Measurements from ENCODE around the gene ACTR6.

The ACTR6 gene

DNA sequence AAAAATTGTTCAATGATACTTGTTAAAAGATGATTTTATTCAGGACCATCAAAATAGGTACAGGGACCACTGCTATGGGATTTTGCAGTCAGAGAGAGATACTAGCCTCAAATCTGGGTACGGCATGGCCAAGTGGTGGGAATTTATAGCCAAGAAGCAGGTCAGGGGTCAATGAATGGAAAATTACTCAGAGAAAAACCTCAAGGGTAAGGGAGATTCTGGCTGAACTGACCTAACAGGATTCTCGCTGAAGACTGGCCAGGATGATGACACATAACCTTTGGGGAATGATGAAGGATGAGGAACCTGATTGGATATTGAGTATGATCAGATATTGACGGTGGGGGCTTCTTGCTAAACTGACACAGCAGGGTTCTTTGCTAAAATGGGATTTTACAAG, 33.6 kb downstream of the ACTR6 start:
- H4K20me1 ChIP-seq (ENCODE audit: insufficient read depth, low read length, poor library complexity, severe bottlenecking): no peaks in the 10 kb centered on the region
- no peak overlapping the region for H3K4me2 ChIP-seq (ENCODE audit: low read depth, low read length, poor library complexity, severe bottlenecking)
- H3F3A ChIP-seq (ENCODE audit: low read depth): no peaks in the 10 kb centered on the region
- H3K79me2 ChIP-seq (ENCODE audit: insufficient read depth, low read length): no peaks in the 10 kb centered on the region
- TF ChIP-seq, protein P1, sequence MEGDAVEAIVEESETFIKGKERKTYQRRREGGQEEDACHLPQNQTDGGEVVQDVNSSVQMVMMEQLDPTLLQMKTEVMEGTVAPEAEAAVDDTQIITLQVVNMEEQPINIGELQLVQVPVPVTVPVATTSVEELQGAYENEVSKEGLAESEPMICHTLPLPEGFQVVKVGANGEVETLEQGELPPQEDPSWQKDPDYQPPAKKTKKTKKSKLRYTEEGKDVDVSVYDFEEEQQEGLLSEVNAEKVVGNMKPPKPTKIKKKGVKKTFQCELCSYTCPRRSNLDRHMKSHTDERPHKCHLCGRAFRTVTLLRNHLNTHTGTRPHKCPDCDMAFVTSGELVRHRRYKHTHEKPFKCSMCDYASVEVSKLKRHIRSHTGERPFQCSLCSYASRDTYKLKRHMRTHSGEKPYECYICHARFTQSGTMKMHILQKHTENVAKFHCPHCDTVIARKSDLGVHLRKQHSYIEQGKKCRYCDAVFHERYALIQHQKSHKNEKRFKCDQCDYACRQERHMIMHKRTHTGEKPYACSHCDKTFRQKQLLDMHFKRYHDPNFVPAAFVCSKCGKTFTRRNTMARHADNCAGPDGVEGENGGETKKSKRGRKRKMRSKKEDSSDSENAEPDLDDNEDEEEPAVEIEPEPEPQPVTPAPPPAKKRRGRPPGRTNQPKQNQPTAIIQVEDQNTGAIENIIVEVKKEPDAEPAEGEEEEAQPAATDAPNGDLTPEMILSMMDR (conservative IDR thresholded peaks at IDR 0.05; ENCODE audit: low read length): no peak
- TF ChIP-seq EZH2phosphoT487 (IDR thresholded peaks at IDR 0.05; ENCODE audit: borderline replicate concordance): no peak
- no peaks in the 10 kb centered on the region for H3K9me2 ChIP-seq (replicated peaks; ENCODE audit: low read depth, low read length)
- H3K27me3 ChIP-seq (ENCODE audit: insufficient read depth, low read length, poor library complexity, severe bottlenecking): no peaks in the 10 kb centered on the region
- no peaks in the 10 kb centered on the region for H3K4me1 ChIP-seq (ENCODE audit: insufficient read depth, low read length, poor library complexity, severe bottlenecking)
- H3K36me3 ChIP-seq (ENCODE audit: insufficient read depth, low read length): no peaks in the 10 kb centered on the region
- no peaks in the 10 kb centered on the region for H3K9me3 ChIP-seq (ENCODE audit: insufficient read depth, low read depth, low read length)
- no peak overlapping the region for H2AFZ ChIP-seq (ENCODE audit: low read length)
- H3K9ac ChIP-seq (ENCODE audit: low read depth, low read length, poor library complexity, severe bottlenecking): no peak overlapping the region
- no peak overlapping the region for H3K4me3 ChIP-seq (ENCODE audit: low read length, poor library complexity, severe bottlenecking)

DNA sequence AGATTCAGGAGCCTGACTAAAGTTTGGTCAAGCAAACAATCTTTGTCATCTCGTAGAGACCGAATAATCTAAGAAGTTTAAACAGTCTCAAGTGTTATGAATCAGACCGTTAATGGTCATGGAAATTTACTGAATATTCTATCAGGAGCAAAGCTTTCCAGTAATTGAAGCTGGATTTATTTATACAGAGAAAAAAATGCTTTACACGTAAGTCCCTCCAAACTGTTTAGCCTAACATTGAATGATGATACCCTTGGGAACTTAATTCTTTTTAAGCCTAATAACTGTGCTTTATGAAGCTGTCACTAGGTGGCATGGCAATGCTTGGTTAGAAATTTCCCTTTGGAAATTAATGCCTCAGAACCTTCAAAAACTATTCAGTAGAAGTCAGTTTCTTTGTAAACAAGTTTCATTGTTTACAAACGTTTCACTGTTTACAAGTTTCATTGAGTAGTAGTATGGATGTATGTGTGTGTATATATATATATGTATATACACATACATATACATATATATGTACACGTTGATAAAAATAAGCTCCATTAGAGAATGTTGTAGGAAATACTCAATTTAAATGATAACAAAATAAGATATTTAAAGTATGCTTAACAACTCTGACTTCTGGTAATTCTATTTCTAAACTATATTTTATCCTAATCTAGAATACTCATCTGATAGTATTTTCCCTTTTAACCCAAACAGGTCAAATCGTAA, 34.1 kb downstream of the ACTR6 start:
- Histone ChIP-seq H4K20me1 (ENCODE audit: insufficient read depth, low read length, poor library complexity, severe bottlenecking) (no peaks in the 10 kb centered on the region), H3F3A (ENCODE audit: low read depth) (no peaks in the 10 kb centered on the region), H3K9ac (ENCODE audit: low read depth, low read length, poor library complexity, severe bottlenecking) (no peak overlapping the region), H3K9me2 (replicated peaks; ENCODE audit: low read depth, low read length) (no peaks in the 10 kb centered on the region), H3K9me3 (ENCODE audit: insufficient read depth, low read depth, low read length) (no peaks in the 10 kb centered on the region), H3K4me3 (ENCODE audit: low read length, poor library complexity, severe bottlenecking) (no peak overlapping the region), H3K36me3 (ENCODE audit: insufficient read depth, low read length) (no peaks in the 10 kb centered on the region), H3K4me2 (ENCODE audit: low read depth, low read length, poor library complexity, severe bottlenecking) (no peak overlapping the region), H3K79me2 (ENCODE audit: insufficient read depth, low read length) (no peaks in the 10 kb centered on the region), H2AFZ (ENCODE audit: low read length) (no peak overlapping the region), H3K27me3 (ENCODE audit: insufficient read depth, low read length, poor library complexity, severe bottlenecking) (no peaks in the 10 kb centered on the region), H3K4me1 (ENCODE audit: insufficient read depth, low read length, poor library complexity, severe bottlenecking) (no peaks in the 10 kb centered on the region)
- TF ChIP-seq, protein P1 (conservative IDR thresholded peaks at IDR 0.05; ENCODE audit: low read length): peak; percentile 84
- no peak for TF ChIP-seq EZH2phosphoT487 (IDR thresholded peaks at IDR 0.05; ENCODE audit: borderline replicate concordance)

DNA sequence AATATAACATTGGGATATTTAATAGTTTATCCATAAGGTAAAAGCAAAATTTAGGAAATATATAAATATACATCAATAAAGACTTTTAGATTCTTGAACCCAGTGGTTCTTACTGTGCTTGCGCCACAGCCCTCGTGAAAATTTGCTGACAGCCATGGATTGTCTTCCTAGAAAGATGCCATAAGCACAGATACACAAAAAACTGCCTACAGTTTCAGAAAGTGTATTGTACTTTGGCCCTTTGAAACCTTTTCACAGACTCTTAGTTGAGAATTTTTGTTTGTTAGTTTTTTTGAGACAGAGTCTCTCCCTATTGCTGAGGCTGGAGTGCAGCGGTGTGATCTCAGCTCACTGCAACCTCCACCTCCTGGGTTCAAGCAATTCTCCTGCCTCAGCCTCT, 38.2 kb downstream of the ACTR6 start:
- Histone ChIP-seq H3K79me2 (ENCODE audit: insufficient read depth, low read length) (no peaks in the 10 kb centered on the region), H3K9ac (ENCODE audit: low read depth, low read length, poor library complexity, severe bottlenecking) (no peak overlapping the region), H4K20me1 (ENCODE audit: insufficient read depth, low read length, poor library complexity, severe bottlenecking) (no peaks in the 10 kb centered on the region), H3K9me3 (ENCODE audit: insufficient read depth, low read depth, low read length) (no peaks in the 10 kb centered on the region), H3K27me3 (ENCODE audit: insufficient read depth, low read length, poor library complexity, severe bottlenecking) (no peaks in the 10 kb centered on the region), H3F3A (ENCODE audit: low read depth) (no peaks in the 10 kb centered on the region), H3K4me1 (ENCODE audit: insufficient read depth, low read length, poor library complexity, severe bottlenecking) (no peaks in the 10 kb centered on the region), H3K9me2 (replicated peaks; ENCODE audit: low read depth, low read length) (no peaks in the 10 kb centered on the region), H2AFZ (ENCODE audit: low read length) (no peak overlapping the region), H3K4me2 (ENCODE audit: low read depth, low read length, poor library complexity, severe bottlenecking) (no peak overlapping the region), H3K36me3 (ENCODE audit: insufficient read depth, low read length) (no peaks in the 10 kb centered on the region), H3K4me3 (ENCODE audit: low read length, poor library complexity, severe bottlenecking) (no peak overlapping the region)
- TF ChIP-seq EZH2phosphoT487 (IDR thresholded peaks at IDR 0.05; ENCODE audit: borderline replicate concordance): no peak
- TF ChIP-seq, protein P1 (conservative IDR thresholded peaks at IDR 0.05; ENCODE audit: low read length): no peak

Measured in Loucy (cell line).